ENCODE data around the gene FIZ1.

FIZ1 gene

DNA sequence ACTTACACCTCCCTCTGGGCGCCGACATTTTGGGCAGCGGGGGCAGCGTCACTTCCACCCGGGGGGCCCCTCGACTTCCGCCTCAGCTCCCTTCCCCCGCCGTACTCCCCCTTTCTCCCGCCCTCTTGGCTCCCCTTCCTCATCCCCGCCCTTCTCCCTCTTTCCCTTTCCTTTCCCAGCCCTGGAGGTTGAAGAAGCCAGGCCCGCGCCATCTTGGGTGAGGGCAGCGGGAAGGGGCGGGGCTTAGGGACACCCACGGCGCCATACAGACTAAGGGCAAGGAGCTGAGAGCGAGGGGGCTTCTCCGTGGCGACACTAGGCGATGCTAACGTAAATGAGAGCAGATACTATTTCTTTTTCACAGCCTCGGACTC is at the start of gene FIZ1:
FIZ1 (minus strand) TSS at position 50 of the 374 bp plus-strand sequence. CDS start 1,652 bp downstream, outside the sequence.
- no peak for TF ChIP-seq CTCF (IDR thresholded peaks at IDR 0.05; ENCODE audit: extremely low read depth, insufficient read depth, missing control alignments)
- peak; percentile 91 for DNase-seq (ENCODE audit: low spot score)
- in situ Hi-C loops (cut with MboI; ENCODE audit: low pct_unique_long_range_greater_than_20kb, low sequenced_read_pairs, unreplicated experiment): no loop called here

- in situ Hi-C loops (cut with MboI; ENCODE audit: low pct_unique_long_range_greater_than_20kb, low sequenced_read_pairs, unreplicated experiment): no loop called here
- DNase-seq (ENCODE audit: low spot score): no peak
- TF ChIP-seq CTCF (IDR thresholded peaks at IDR 0.05; ENCODE audit: extremely low read depth, insufficient read depth, missing control alignments): no peak
Measured at GRCh38 chr19:55648585-55649267, 49.4 kb upstream of the FIZ1 start.

- no peak for TF ChIP-seq CTCF (IDR thresholded peaks at IDR 0.05; ENCODE audit: extremely low read depth, insufficient read depth, missing control alignments)
- peak; percentile 71 for DNase-seq (ENCODE audit: low spot score)
- in situ Hi-C loops (cut with MboI; ENCODE audit: low pct_unique_long_range_greater_than_20kb, low sequenced_read_pairs, unreplicated experiment): no loop called here
Measured at GRCh38 chr19:55647732-55648584, 48.6 kb upstream of the FIZ1 start, which contains the start of gene CCDC106. TSS of gene CCDC106 (plus strand) at chr19:55648212. CDS start at chr19:55649047, 835 bp downstream.

DNA sequence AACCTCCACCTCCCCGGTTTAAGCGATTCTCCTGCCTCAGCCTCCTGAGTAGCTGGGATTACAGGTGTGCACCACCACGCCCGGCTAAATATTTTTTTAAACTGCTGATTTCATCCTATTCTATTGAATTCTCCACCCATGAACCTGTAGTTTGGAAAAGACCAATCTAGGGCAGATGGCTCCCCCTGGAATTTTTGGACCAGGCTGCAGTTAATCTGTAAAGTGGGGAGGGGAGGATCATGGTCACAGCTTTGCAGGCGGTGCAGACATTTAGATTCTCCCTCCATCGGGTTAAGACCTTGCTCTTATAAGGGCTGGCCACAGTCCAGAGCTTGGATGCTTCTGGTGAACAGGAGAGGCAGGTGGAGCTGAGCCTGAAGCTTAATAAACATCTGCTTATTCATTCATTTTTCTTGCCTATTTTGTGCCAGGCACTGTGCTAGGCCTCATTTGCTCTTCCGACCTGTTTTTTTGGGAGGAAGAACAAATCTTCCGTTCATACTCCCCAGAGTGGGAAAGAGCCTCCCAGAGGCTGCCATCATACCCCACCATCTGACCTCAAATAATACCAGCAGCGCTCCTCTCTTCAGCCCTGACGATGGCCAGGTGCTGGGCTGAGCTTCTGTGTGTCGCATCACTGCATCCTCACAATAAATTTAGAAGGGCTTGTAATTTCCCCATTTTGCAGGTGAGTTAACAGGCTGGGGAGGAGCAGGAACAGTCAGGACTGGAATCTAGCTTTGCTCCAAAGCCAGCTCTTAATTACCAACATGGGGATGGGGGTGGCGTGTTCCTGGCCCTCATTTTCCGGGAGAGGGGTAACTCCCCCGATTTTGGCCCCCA is 47.8 kb upstream of the FIZ1 start:
- no peak for TF ChIP-seq CTCF (IDR thresholded peaks at IDR 0.05; ENCODE audit: extremely low read depth, insufficient read depth, missing control alignments)

GRCh38 chr19:55645512-55645881 is 46.2 kb upstream of the FIZ1 start:
- no peak for TF ChIP-seq CTCF (IDR thresholded peaks at IDR 0.05; ENCODE audit: extremely low read depth, insufficient read depth, missing control alignments)
- DNase-seq (ENCODE audit: low spot score): no peak
- in situ Hi-C loops (cut with MboI; ENCODE audit: low pct_unique_long_range_greater_than_20kb, low sequenced_read_pairs, unreplicated experiment): no loop called here

More for the DNA sequence above, 47.8 kb upstream of the FIZ1 start:
- in situ Hi-C loops (cut with MboI; ENCODE audit: low pct_unique_long_range_greater_than_20kb, low sequenced_read_pairs, unreplicated experiment): no loop called here
- peak; percentile 57 for DNase-seq (ENCODE audit: low spot score)

DNA sequence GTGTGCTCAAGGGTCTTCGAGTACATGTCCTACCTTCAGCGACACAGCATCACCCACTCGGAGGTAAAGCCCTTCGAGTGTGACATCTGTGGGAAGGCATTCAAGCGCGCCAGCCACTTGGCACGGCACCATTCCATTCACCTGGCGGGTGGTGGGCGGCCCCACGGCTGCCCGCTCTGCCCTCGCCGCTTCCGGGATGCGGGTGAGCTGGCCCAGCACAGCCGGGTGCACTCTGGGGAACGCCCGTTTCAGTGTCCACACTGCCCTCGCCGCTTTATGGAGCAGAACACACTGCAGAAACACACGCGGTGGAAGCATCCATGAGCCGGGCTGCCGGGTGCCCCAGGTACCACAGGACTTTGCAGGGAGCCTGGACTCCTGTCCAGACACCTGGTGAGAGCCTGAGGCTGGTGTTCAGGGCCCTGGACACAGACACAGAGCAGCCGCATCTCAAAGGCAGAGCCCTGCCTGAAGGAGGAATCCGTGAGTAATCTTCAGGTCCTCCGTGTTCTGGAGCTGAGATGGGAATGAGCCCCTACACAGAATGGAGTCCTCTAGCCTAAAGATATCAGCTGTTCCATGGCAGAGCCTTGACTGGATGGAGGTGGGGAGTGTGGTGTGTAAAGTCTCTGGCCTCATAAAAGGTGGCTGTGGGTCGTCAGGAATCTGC is 45.7 kb upstream of the FIZ1 start:
- no peak for TF ChIP-seq CTCF (IDR thresholded peaks at IDR 0.05; ENCODE audit: extremely low read depth, insufficient read depth, missing control alignments)
- no peak for DNase-seq (ENCODE audit: low spot score)
- in situ Hi-C loops (cut with MboI; ENCODE audit: low pct_unique_long_range_greater_than_20kb, low sequenced_read_pairs, unreplicated experiment): no loop called here
